Stomach (tissue), 9 donors: ENCODE measurements around the gene WFDC12. TPM values are rescaled to one million over a fixed set of nuclear protein-coding genes. Genes with fewer than 3 reads are reported as not detected.

ENCODE experiments used
- DNase-seq, 2 donors: peaks; one replicate each; pipeline versions ENCODE4 v3.0.0 to v3.0.0-alpha.2; 2013 to 2019
- H3K27ac ChIP-seq, 5 donors: fragments of 200-600 bp in 4 of 5; sonication (generic) in 4 of 5; one replicate each; pipeline ENCODE4 v1.5.1; 2013 to 2019; ENCODE audit warnings: mild to moderate bottlenecking in 1 of 5, moderate library complexity in 1 of 5
- H3K27me3 ChIP-seq, 3 donors: fragments of 200-600 bp; sonication (generic); one replicate each; pipeline ENCODE4 v1.5.1; 2017 to 2019; ENCODE audit warnings: mixed run types in 1 of 3
- H3K36me3 ChIP-seq, 4 donors: fragments of 200-600 bp; sonication (generic); 1 replicate in 3 of 4; 2 replicates in 1 of 4; pipeline ENCODE4 v1.5.1; 2016 to 2019
- H3K4me1 ChIP-seq, 4 donors: fragments of 200-600 bp; sonication (generic); one replicate each; pipeline ENCODE4 v1.5.1; 2016 to 2019
- H3K4me3 ChIP-seq, 4 donors: fragments of 200-600 bp; sonication (generic) in 3 of 4; one replicate each; pipeline ENCODE4 v1.5.1; 2016 to 2019; ENCODE audit warnings: mild to moderate bottlenecking in 1 of 4
- H3K9me3 ChIP-seq, 4 donors: fragments of 200-600 bp; sonication (generic); one replicate each; pipeline ENCODE4 v1.5.1; 2016 to 2019
- EP300 ChIP-seq: sonication (generic); formaldehyde crosslinking; IDR thresholded peaks from one replicate; pipeline ENCODE4 v1.6.1; 2017; ENCODE audit warnings: antibody characterized with exemption
- POLR2A ChIP-seq, 4 donors: fragments of 450-650 bp; IDR thresholded peaks; one replicate each; pipeline ENCODE4 v1.6.1; 2016; ENCODE audit warnings: antibody characterized with exemption in 4 of 4, control low read depth in 2 of 4, mild to moderate bottlenecking in 1 of 4, moderate library complexity in 1 of 4
- POLR2AphosphoS5 ChIP-seq, 3 donors: sonication (generic); formaldehyde crosslinking; IDR thresholded peaks; one replicate each; pipeline ENCODE4 v1.6.1; 2016; ENCODE audit warnings: antibody characterized with exemption in 3 of 3
- WGBS, 5 donors: extraction: QIAGEN DNeasy Blood & Tissue Kit in 3 of 5; methylation state at CpG; one replicate each; pipeline versions ENCODE4 v1.1.5 to v1.1.7; 2013 to 2018; 5-methylcytosine and 5-hydroxymethylcytosine counted together
- intact Hi-C: fragments of 100-400 bp; cut with DNase I; formaldehyde crosslinking; loops from one replicate; pipeline ENCODE4 v1.15.1; 2023; ENCODE audit warnings: low total_unique reads
- polyA plus RNA-seq, 3 donors: library from polyadenylated mRNA; stranded (reverse); fragments of 200-250 nt; gene quantifications; one replicate each; pipeline ENCODE4 v1.2.3, GENCODE V29; 2013
- total RNA-seq, 5 donors: library from RNA; depleted of rRNA; stranded (reverse); fragments of >200 nt; gene quantifications; one replicate each; pipeline versions ENCODE4 v1.1.0 to v1.2.3, GENCODE V29; 2014 to 2016
- TF ChIP-seq, protein P1 (sequence below), 7 experiments: fragments of 450-650 bp in 4 of 7; fragments of 200-600 bp in 3 of 7; sonication (generic) in 3 of 7; IDR thresholded peaks; one replicate each; pipeline ENCODE4 v1.5.1; 2016 to 2019; ENCODE audit warnings: antibody characterized with exemption in 7 of 7, control low read depth in 2 of 7, mild to moderate bottlenecking in 1 of 7
- donor health status: healthy with polysubstance abuse.
- donor health status: Bipolar disorder and iron deficiency.
- donor health status: healthy.

WFDC12 gene
- total and polyA plus RNA-seq, 8 donors: 0.15 TPM; not detected in 7

DNA sequence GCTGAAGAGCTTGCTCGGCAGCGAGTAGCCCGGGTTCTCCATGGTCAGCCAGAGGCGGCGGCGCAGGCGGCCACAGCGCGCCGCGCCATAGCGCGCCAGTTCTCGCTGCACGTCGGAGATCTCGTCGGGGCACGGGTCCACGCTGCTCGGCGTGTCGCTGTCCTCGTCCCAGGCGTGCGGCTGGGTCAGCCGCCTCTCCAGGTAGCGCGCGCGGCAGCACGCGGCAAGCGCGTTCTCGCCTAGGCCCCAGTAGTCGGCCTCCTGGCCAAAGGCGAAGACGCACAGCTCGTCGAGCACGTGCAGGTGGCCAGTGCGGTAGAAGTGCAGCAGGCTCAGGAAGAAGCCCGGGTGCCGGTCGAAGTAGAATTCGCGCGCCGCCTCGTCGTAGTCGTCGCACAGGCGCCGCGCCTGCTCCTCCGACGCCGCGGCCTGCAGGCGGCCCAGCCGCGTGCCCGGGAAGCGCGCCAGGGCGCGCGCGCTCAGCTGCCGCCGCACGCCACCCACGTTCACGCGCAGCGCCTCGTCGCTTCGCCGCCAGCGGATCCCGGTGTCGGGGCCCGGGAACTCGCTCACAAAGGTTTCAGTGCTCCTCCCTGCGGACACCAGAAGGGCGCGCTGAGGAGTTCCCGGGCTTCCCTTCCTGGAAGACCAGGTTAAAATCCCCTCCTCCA is 26.0 kb downstream of the WFDC12 start:
- no peak overlapping the region for H3K27ac ChIP-seq
- peak overlapping the region; percentile 5 to 38 (median 28) for H3K4me3 ChIP-seq
- 3 to 15% (median 8%) methylated on average over 6 to 91 of the region's 91 CpGs for WGBS, 5 donors
- H3K27me3 ChIP-seq: peaks cover 25 to 72% (median 50%) of the 10 kb centered on the region in 3 donors
- no peaks in the 10 kb centered on the region for H3K9me3 ChIP-seq
- no peaks in the 10 kb centered on the region for H3K36me3 ChIP-seq
- intact Hi-C loops: no loop called here
- TF ChIP-seq POLR2AphosphoS5 (IDR thresholded peaks at IDR 0.05) (no peak), POLR2A (IDR thresholded peaks at IDR 0.05) (no peak), EP300 (no peak)
- TF ChIP-seq, protein P1, sequence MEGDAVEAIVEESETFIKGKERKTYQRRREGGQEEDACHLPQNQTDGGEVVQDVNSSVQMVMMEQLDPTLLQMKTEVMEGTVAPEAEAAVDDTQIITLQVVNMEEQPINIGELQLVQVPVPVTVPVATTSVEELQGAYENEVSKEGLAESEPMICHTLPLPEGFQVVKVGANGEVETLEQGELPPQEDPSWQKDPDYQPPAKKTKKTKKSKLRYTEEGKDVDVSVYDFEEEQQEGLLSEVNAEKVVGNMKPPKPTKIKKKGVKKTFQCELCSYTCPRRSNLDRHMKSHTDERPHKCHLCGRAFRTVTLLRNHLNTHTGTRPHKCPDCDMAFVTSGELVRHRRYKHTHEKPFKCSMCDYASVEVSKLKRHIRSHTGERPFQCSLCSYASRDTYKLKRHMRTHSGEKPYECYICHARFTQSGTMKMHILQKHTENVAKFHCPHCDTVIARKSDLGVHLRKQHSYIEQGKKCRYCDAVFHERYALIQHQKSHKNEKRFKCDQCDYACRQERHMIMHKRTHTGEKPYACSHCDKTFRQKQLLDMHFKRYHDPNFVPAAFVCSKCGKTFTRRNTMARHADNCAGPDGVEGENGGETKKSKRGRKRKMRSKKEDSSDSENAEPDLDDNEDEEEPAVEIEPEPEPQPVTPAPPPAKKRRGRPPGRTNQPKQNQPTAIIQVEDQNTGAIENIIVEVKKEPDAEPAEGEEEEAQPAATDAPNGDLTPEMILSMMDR (IDR thresholded peaks at IDR 0.05): no peak
- H3K4me1 ChIP-seq: peaks cover 12 to 28% (median 18%) of the 10 kb centered on the region in 4 donors
- peak; percentile 33 to 68 for DNase-seq

GRCh38 chr20:45097485-45098102 is 26.7 kb downstream of the WFDC12 start:
- H3K4me1 ChIP-seq: peaks cover 12 to 28% (median 18%) of the 10 kb centered on the region in 4 donors
- H3K27me3 ChIP-seq: peaks cover 25 to 67% (median 50%) of the 10 kb centered on the region in 3 donors
- no peak overlapping the region for H3K27ac ChIP-seq
- intact Hi-C loops: no loop called here
- TF ChIP-seq POLR2AphosphoS5 (IDR thresholded peaks at IDR 0.05) (no peak), POLR2A (IDR thresholded peaks at IDR 0.05) (no peak), EP300 (no peak)
- TF ChIP-seq, protein P1 (IDR thresholded peaks at IDR 0.05): no peak
- DNase-seq: peak in 1 of 2 donors; percentile 81
- no peaks in the 10 kb centered on the region for H3K36me3 ChIP-seq
- no peaks in the 10 kb centered on the region for H3K9me3 ChIP-seq
- peak overlapping the region in 3 of 4 donors; percentile 19 to 38 (median 38) for H3K4me3 ChIP-seq
- WGBS, 5 donors: 24 to 41% (median 29%) methylated on average over 35 to 56 of the region's 56 CpGs

- 74 to 86% (median 83%) methylated on average over 9 of the region's 9 CpGs for WGBS, 5 donors
- peaks cover 25 to 66% (median 50%) of the 10 kb centered on the region in 3 donors for H3K27me3 ChIP-seq
- intact Hi-C loops: no loop called here
These were observed 27.5 kb downstream of the WFDC12 start for GRCh38 chr20:45096781-45097180.

DNA sequence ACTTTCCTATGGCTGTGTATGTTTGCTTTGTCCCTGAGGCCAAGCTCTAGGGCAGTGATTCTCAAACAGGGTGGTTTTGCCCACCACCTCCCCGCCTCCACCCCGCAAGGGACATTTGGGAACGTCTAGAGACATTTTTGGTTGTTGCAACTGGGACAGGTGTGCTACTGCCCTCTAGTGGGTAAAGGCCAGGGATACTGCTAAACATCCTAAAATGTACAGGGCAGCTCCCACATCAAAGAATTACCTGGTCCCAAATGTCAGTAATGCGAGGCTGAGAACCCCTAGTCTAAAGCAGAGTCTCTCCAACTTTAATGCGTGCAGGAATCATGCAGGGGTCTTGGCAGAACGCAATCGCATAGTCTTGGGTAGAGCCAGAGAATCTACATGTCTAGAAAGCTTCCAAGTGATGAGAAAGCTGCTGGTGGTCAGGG is 28.4 kb downstream of the WFDC12 start:
- peak; percentile 50 to 76 for DNase-seq
- Histone ChIP-seq H3K27ac (no peak overlapping the region), H3K27me3 (peaks cover 24 to 57% (median 41%) of the 10 kb centered on the region in 3 donors), H3K36me3 (no peaks in the 10 kb centered on the region), H3K4me3 (no peak overlapping the region), H3K9me3 (no peaks in the 10 kb centered on the region), H3K4me1 (peaks cover 12 to 26% (median 15%) of the 10 kb centered on the region in 4 donors)
- TF ChIP-seq, protein P1 (IDR thresholded peaks at IDR 0.05): peak in 5 of 7 experiments; percentile 44 to 73 (median 66)
- TF ChIP-seq POLR2A (IDR thresholded peaks at IDR 0.05): no peak
- TF ChIP-seq EP300: no peak
- no peak for TF ChIP-seq POLR2AphosphoS5 (IDR thresholded peaks at IDR 0.05)
- 2 to 8% (median 6%) methylated on average over 7 of the region's 7 CpGs for WGBS, 5 donors
- intact Hi-C loops: no loop called here

More at GRCh38 chr20:45096781-45097180, 27.5 kb downstream of the WFDC12 start:
- TF ChIP-seq POLR2AphosphoS5 (IDR thresholded peaks at IDR 0.05): no peak
- TF ChIP-seq EP300: no peak
- H3K36me3 ChIP-seq: no peaks in the 10 kb centered on the region
- no peak overlapping the region for H3K4me3 ChIP-seq
- H3K27ac ChIP-seq: no peak overlapping the region
- no peaks in the 10 kb centered on the region for H3K9me3 ChIP-seq
- no peak for DNase-seq
- peaks cover 12 to 28% (median 18%) of the 10 kb centered on the region in 4 donors for H3K4me1 ChIP-seq
